ENCODE measurements around the gene ZGRF1. TPM values are rescaled to one million over a fixed set of nuclear protein-coding genes. Genes with fewer than 3 reads are reported as not detected.

Gene ZGRF1
- total RNA-seq, 1 experiment from 2014 or later, result 10.5 TPM

DNA sequence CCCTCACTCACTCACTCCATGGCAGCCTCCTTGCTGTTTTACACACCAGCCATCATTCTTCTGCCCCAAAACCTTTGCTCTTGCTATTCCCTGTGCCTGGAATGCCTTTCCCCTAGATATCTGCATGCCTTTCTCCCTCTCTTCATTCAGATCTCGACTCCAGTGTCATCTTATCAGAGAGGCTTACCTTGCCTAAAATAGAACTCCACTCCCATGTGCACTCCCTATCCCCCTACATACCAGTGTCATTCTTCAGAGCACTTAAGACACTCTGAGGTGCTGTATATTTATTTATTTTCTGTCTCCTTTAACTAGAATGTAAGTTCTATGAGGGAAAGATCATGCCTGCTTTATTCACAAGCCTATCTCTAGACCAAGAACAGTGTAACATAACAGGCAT, 45.1 kb downstream of the ZGRF1 start:
- CTCF ChIA-PET, result no interaction called here
- TF ChIP-seq, protein P1, sequence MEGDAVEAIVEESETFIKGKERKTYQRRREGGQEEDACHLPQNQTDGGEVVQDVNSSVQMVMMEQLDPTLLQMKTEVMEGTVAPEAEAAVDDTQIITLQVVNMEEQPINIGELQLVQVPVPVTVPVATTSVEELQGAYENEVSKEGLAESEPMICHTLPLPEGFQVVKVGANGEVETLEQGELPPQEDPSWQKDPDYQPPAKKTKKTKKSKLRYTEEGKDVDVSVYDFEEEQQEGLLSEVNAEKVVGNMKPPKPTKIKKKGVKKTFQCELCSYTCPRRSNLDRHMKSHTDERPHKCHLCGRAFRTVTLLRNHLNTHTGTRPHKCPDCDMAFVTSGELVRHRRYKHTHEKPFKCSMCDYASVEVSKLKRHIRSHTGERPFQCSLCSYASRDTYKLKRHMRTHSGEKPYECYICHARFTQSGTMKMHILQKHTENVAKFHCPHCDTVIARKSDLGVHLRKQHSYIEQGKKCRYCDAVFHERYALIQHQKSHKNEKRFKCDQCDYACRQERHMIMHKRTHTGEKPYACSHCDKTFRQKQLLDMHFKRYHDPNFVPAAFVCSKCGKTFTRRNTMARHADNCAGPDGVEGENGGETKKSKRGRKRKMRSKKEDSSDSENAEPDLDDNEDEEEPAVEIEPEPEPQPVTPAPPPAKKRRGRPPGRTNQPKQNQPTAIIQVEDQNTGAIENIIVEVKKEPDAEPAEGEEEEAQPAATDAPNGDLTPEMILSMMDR (IDR thresholded peaks at IDR 0.05; ENCODE audit: unreplicated experiment), result no peak
- intact Hi-C loops (cut with micrococcal nuclease; ENCODE audit: unreplicated experiment), result no loop called here
- H3K4me3 Mint-ChIP-seq (ENCODE audit: low read depth, unreplicated experiment), result no peak overlapping the region
- no peaks in the 10 kb centered on the region for H3K27me3 Mint-ChIP-seq (ENCODE audit: unreplicated experiment)
- H3K27ac Mint-ChIP-seq (ENCODE audit: unreplicated experiment), result no peak overlapping the region
- no peaks in the 10 kb centered on the region for H3K36me3 Mint-ChIP-seq (ENCODE audit: insufficient read depth, unreplicated experiment)
- no TSS peak for BruUV-seq (replicated peaks)
- no peak for DNase-seq
- H3K4me1 Mint-ChIP-seq (ENCODE audit: low read depth, unreplicated experiment), result peaks cover 8% of the 10 kb centered on the region
- H3K9me3 Mint-ChIP-seq (ENCODE audit: low read depth, unreplicated experiment), result peaks cover 5% of the 10 kb centered on the region

DNA sequence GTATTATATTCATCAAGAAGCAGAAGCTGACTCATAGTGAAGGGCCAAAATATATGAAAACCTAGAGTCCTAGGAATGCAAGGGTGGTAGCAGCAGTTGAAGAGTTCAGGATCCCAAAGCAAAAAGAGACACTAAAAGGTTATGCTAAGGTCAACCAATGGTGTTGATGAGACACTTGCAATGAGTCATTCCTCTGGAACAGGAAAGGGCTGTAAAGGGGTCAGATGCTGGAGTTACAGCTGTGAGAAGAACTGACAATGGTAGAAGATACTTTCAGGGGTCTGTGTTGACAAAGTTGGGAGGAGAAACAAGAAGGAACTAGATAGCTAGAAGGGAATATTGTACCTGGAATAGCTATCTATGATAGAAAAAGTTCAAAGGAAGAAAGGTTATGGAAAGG, 47.5 kb downstream of the ZGRF1 start:
- no TSS peak for BruUV-seq (replicated peaks)
- no peak for DNase-seq
- CTCF ChIA-PET, result no interaction called here
- TF ChIP-seq, protein P1 (IDR thresholded peaks at IDR 0.05; ENCODE audit: unreplicated experiment), result no peak
- intact Hi-C loops (cut with micrococcal nuclease; ENCODE audit: unreplicated experiment), result no loop called here
- peaks cover 5% of the 10 kb centered on the region for H3K9me3 Mint-ChIP-seq (ENCODE audit: low read depth, unreplicated experiment)
- no peaks in the 10 kb centered on the region for H3K27me3 Mint-ChIP-seq (ENCODE audit: unreplicated experiment)
- H3K4me3 Mint-ChIP-seq (ENCODE audit: low read depth, unreplicated experiment), result no peak overlapping the region
- H3K36me3 Mint-ChIP-seq (ENCODE audit: insufficient read depth, unreplicated experiment), result no peaks in the 10 kb centered on the region
- H3K4me1 Mint-ChIP-seq (ENCODE audit: low read depth, unreplicated experiment), result peaks cover 8% of the 10 kb centered on the region
- no peak overlapping the region for H3K27ac Mint-ChIP-seq (ENCODE audit: unreplicated experiment)

DNA sequence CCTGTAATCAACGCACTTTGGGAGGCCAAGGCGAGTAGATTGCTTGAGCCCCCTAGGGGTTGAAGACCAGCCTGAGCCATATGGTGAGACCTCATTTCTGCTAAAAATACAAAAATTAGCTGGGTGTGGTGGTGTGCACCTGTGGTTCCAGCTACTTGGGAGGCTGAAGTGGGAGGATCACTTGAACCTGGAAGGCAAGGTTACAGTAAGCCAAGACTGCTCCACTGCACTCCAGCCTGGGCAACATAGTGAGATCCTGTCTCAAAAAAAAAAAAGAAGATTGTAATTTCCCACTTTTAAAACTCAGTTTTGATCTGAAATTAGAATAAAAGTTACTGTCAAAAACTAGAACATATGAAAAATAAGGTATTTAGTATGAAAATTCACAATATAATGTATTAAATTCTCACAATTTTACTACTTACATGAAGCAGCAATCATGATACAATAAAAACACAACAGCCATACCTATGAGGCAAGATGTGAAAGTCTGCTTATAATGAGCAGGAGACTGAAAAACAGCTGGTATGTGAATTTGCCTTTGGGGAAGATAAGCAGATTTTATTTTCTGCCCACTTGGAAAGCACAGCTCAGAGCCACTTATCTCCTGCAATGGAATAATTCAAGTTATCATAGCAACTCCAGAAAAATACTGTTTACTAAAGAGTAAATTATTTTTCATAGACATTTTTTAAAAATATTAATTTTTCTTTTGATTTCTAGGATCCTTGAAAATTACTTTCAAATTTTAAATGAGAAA, 50.6 kb downstream of the ZGRF1 start:
- TF ChIP-seq, protein P1 (IDR thresholded peaks at IDR 0.05; ENCODE audit: unreplicated experiment), result no peak
- H3K4me1 Mint-ChIP-seq (ENCODE audit: low read depth, unreplicated experiment), result peaks cover 8% of the 10 kb centered on the region
- no peak overlapping the region for H3K4me3 Mint-ChIP-seq (ENCODE audit: low read depth, unreplicated experiment)
- no peak for DNase-seq
- no TSS peak for BruUV-seq (replicated peaks)
- CTCF ChIA-PET, result interaction anchor here (0.7 kb wide), 1 partner anchor 82 kb away, joined by 8 read pairs; no protein-coding TSS in a partner anchor
- H3K9me3 Mint-ChIP-seq (ENCODE audit: low read depth, unreplicated experiment), result no peaks in the 10 kb centered on the region
- no peak overlapping the region for H3K27ac Mint-ChIP-seq (ENCODE audit: unreplicated experiment)
- no peaks in the 10 kb centered on the region for H3K36me3 Mint-ChIP-seq (ENCODE audit: insufficient read depth, unreplicated experiment)
- H3K27me3 Mint-ChIP-seq (ENCODE audit: unreplicated experiment), result no peaks in the 10 kb centered on the region
- intact Hi-C loops (cut with micrococcal nuclease; ENCODE audit: unreplicated experiment), result no loop called here

DNA sequence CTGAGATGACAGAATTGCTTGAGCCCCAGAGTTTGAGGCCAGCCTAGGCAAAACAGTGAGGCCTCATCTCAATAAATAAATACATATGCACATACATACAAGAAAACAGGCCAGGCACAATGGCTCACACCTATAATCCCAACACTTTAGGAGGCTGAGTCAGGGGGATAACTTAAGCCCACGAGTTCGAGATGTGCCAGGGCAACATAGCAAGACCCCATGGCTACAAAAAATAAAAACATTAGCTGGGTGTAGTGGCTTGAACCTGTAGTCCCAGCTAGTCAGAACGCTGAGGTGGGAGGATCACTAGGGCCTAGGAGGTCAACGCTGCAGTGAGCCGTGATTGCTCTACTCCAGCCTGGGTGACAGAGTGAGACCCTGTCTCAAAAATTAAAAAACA, 69.2 kb downstream of the ZGRF1 start:
- no peaks in the 10 kb centered on the region for H3K36me3 Mint-ChIP-seq (ENCODE audit: insufficient read depth, unreplicated experiment)
- no peak for DNase-seq
- BruUV-seq (replicated peaks), result no TSS peak

More for the DNA sequence above, 69.2 kb downstream of the ZGRF1 start:
- H3K4me1 Mint-ChIP-seq (ENCODE audit: low read depth, unreplicated experiment), result no peaks in the 10 kb centered on the region
- no peak overlapping the region for H3K27ac Mint-ChIP-seq (ENCODE audit: unreplicated experiment)
- TF ChIP-seq, protein P1 (IDR thresholded peaks at IDR 0.05; ENCODE audit: unreplicated experiment), result no peak
- intact Hi-C loops (cut with micrococcal nuclease; ENCODE audit: unreplicated experiment), result no loop called here
- H3K27me3 Mint-ChIP-seq (ENCODE audit: unreplicated experiment), result no peaks in the 10 kb centered on the region
- CTCF ChIA-PET, result no interaction called here
- H3K9me3 Mint-ChIP-seq (ENCODE audit: low read depth, unreplicated experiment), result no peaks in the 10 kb centered on the region
- no peak overlapping the region for H3K4me3 Mint-ChIP-seq (ENCODE audit: low read depth, unreplicated experiment)
